Natural killer cell (primary cell): Measurements from ENCODE around the gene ASCC3. TPM values are rescaled to one million over a fixed set of nuclear protein-coding genes. Genes with fewer than 3 reads are reported as not detected.

ENCODE experiments used
- ATAC-seq, 3 donors: fragments of 150-1000 bp in 2 of 3; fragments of 200-7000 bp in 1 of 3; cut with Tn5 transposase; 1 replicate in 1 of 3; 2 replicates in 2 of 3; pipeline ENCODE4 v1.10.0; 2021; ENCODE audit warnings: mild to moderate bottlenecking in 2 of 3, moderate library complexity in 2 of 3
- DNase-seq, 2 donors: peaks; one replicate each; pipeline versions ENCODE4 v3.0.0 to v3.0.0-alpha.2; 2013 to 2021; ENCODE audit warnings: mixed read lengths in 1 of 2
- H3K27ac ChIP-seq: one replicate; pipeline ENCODE4 v1.5.1; 2013; ENCODE audit warnings: mild to moderate bottlenecking, low read length
- H3K27me3 ChIP-seq: one replicate; pipeline ENCODE4 v1.6.1; 2013; ENCODE audit warnings: low read length; ENCODE audit not compliant: control insufficient read depth, insufficient read depth
- H3K36me3 ChIP-seq: one replicate; pipeline ENCODE4 v1.6.1; 2013; ENCODE audit warnings: low read length; ENCODE audit not compliant: control insufficient read depth, insufficient read depth
- H3K4me1 ChIP-seq: one replicate; pipeline ENCODE4 v1.6.1; 2013; ENCODE audit warnings: low read length; ENCODE audit not compliant: control insufficient read depth, insufficient read depth
- H3K4me3 ChIP-seq: one replicate; pipeline ENCODE4 v1.5.1; 2013; ENCODE audit warnings: low read length
- H3K9me3 ChIP-seq: one replicate; pipeline ENCODE4 v1.6.1; 2013; ENCODE audit warnings: low read length; ENCODE audit not compliant: control insufficient read depth, insufficient read depth
- H3K27ac Mint-ChIP-seq, 2 donors: one replicate each; pipeline ENCODE4 v1.8.0; 2022; ENCODE audit warnings: mild to moderate bottlenecking in 2 of 2, mixed read lengths in 2 of 2, moderate library complexity in 1 of 2
- H3K27me3 Mint-ChIP-seq, 2 donors: one replicate each; pipeline ENCODE4 v1.8.0; 2022; ENCODE audit warnings: low read depth in 2 of 2, mixed read lengths in 2 of 2
- H3K36me3 Mint-ChIP-seq: one replicate; pipeline ENCODE4 v1.8.0; 2022; ENCODE audit warnings: mixed read lengths
- H3K4me1 Mint-ChIP-seq, 2 donors: one replicate each; pipeline ENCODE4 v1.8.0; 2022; ENCODE audit warnings: mixed read lengths in 2 of 2
- H3K4me3 Mint-ChIP-seq: one replicate; pipeline ENCODE4 v1.8.0; 2022; ENCODE audit warnings: mild to moderate bottlenecking, moderate library complexity, mixed read lengths
- H3K9me3 Mint-ChIP-seq, 2 donors: one replicate each; pipeline ENCODE4 v1.8.0; 2022; ENCODE audit warnings: mixed read lengths in 2 of 2
- WGBS: methylation state at CpG from one replicate; pipeline ENCODE4 v1.1.7; 2013; ENCODE audit warnings: missing lambda C conversion rate; ENCODE audit not compliant: insufficient coverage; 5-methylcytosine and 5-hydroxymethylcytosine counted together
- intact Hi-C: fragments of 100-400 bp; cut with micrococcal nuclease; formaldehyde crosslinking; loops from one replicate; pipeline ENCODE4 v1.14.2; 2022
- total RNA-seq, 4 donors: library from RNA; stranded (reverse); fragments of 120-200 nt in 1 of 4; gene quantifications; one replicate each; pipeline versions ENCODE4 v1.2.3 to v1.2.4, GENCODE V29; 2013 to 2022
- TF ChIP-seq, protein P1 (sequence below): fragments of 200-600 bp; IDR thresholded peaks from one replicate; pipeline ENCODE4 v1.8.0; 2022; ENCODE audit warnings: antibody characterized with exemption

Gene ASCC3
- total RNA-seq, 3 donors from 2014 or later (not counting 1 experiment from before 2014, with no cell fraction given) = 42.3 to 50.0 (median 44.1) TPM

GRCh38 chr6:100775667-100776066 is 105.5 kb downstream of the ASCC3 start:
- Mint-ChIP-seq H3K4me1 (no peaks in the 10 kb centered on the region), H3K4me3 (no peak overlapping the region), H3K27ac (no peak overlapping the region), H3K36me3 (no peaks in the 10 kb centered on the region), H3K9me3 (no peaks in the 10 kb centered on the region), H3K27me3 (no peaks in the 10 kb centered on the region)
- Histone ChIP-seq H3K9me3 (no peaks in the 10 kb centered on the region), H3K27ac (no peak overlapping the region), H3K36me3 (no peaks in the 10 kb centered on the region), H3K27me3 (no peaks in the 10 kb centered on the region), H3K4me1 (no peaks in the 10 kb centered on the region), H3K4me3 (no peak overlapping the region)
- TF ChIP-seq, protein P1, sequence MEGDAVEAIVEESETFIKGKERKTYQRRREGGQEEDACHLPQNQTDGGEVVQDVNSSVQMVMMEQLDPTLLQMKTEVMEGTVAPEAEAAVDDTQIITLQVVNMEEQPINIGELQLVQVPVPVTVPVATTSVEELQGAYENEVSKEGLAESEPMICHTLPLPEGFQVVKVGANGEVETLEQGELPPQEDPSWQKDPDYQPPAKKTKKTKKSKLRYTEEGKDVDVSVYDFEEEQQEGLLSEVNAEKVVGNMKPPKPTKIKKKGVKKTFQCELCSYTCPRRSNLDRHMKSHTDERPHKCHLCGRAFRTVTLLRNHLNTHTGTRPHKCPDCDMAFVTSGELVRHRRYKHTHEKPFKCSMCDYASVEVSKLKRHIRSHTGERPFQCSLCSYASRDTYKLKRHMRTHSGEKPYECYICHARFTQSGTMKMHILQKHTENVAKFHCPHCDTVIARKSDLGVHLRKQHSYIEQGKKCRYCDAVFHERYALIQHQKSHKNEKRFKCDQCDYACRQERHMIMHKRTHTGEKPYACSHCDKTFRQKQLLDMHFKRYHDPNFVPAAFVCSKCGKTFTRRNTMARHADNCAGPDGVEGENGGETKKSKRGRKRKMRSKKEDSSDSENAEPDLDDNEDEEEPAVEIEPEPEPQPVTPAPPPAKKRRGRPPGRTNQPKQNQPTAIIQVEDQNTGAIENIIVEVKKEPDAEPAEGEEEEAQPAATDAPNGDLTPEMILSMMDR = no peak
- no CpG with 5 or more reads among the region's 2 CpGs for WGBS
- DNase-seq (no peak), ATAC-seq (no peak)
- intact Hi-C loops = no loop called here

DNA sequence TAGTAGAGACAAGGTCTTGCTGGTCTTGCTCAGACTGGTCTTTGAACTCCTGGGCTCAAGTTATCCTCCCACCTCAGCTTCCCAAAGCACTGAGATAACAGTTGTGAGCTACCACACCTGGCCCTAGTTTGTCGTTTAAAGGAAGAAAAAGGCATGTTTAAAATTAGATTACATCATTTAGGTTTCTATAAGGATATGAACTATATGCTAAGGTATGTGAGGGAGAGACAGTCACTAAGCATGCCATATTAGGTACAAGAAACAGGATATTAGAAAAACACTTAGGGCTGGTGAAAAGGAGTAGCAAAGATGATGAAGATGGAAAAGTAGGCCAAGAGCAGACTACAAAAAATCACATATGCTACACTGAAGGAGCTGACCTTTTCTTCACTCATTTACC is 106.4 kb downstream of the ASCC3 start:
- H3K27ac Mint-ChIP-seq = no peak overlapping the region
- Histone ChIP-seq H3K4me3 (no peak overlapping the region), H3K27ac (no peak overlapping the region), H3K27me3 (no peaks in the 10 kb centered on the region), H3K9me3 (no peaks in the 10 kb centered on the region), H3K4me1 (no peaks in the 10 kb centered on the region), H3K36me3 (no peaks in the 10 kb centered on the region)
- no peaks in the 10 kb centered on the region for H3K27me3 Mint-ChIP-seq
- TF ChIP-seq, protein P1 = no peak
- intact Hi-C loops = no loop called here
- DNase-seq (no peak), ATAC-seq (no peak)
- no peaks in the 10 kb centered on the region for H3K4me1 Mint-ChIP-seq
- H3K36me3 Mint-ChIP-seq = no peaks in the 10 kb centered on the region
- WGBS = 0% methylated on average over 1 of the region's 1 CpG
- no peak overlapping the region for H3K4me3 Mint-ChIP-seq
- H3K9me3 Mint-ChIP-seq = no peaks in the 10 kb centered on the region

- 63% methylated on average over 1 of the region's 1 CpG for WGBS
- intact Hi-C loops = no loop called here
- no peak for ATAC-seq
Measured at GRCh38 chr6:100768816-100769351, 112.2 kb downstream of the ASCC3 start.

More at GRCh38 chr6:100768816-100769351, 112.2 kb downstream of the ASCC3 start:
- peaks cover 7% of the 10 kb centered on the region in 2 donors for H3K4me1 Mint-ChIP-seq
- Histone ChIP-seq H3K36me3 (peaks cover 24% of the 10 kb centered on the region), H3K27me3 (no peaks in the 10 kb centered on the region), H3K9me3 (no peaks in the 10 kb centered on the region), H3K27ac (no peak overlapping the region), H3K4me1 (no peaks in the 10 kb centered on the region), H3K4me3 (no peak overlapping the region)
- no peaks in the 10 kb centered on the region for H3K27me3 Mint-ChIP-seq
- H3K4me3 Mint-ChIP-seq = no peak overlapping the region
- H3K36me3 Mint-ChIP-seq = peaks cover 13% of the 10 kb centered on the region
- TF ChIP-seq, protein P1 = no peak
- no peaks in the 10 kb centered on the region for H3K9me3 Mint-ChIP-seq
- peak overlapping the region in 1 of 2 donors; percentile 49 for H3K27ac Mint-ChIP-seq
- DNase-seq = no peak
